H1 (cell line): ENCODE results near the gene DCUN1D2. TPM values are rescaled to one million over a fixed set of nuclear protein-coding genes. Genes with fewer than 3 reads are reported as not detected.

Experiments
- CTCF ChIA-PET: fragments of 300-600 bp; sonication (Branson Sonifier 250); formaldehyde crosslinking; loops from one replicate; lab custom pipeline; 2021; ENCODE audit not compliant: partially characterized antibody; lab: Charles Lee
- POLR2A ChIA-PET: fragments of 300-600 bp; sonication (Branson Sonifier 250); formaldehyde crosslinking; loops from one replicate; lab custom pipeline; 2021; ENCODE audit warnings: inconsistent platforms; ENCODE audit not compliant: partially characterized antibody; lab: Charles Lee
- DNase-seq, 2 experiments: peaks; one replicate each; pipeline versions ENCODE4 v3.0.0 to v3.0.0-alpha.2; 2010 to 2022; ENCODE audit warnings: low spot score in 2 of 2, low read depth in 1 of 2, mixed read lengths in 1 of 2
- FAIRE-seq: peaks from 2 replicates; lab custom pipeline; 2011; peaks lifted over from hg19 to GRCh38; lab: Jason Lieb, UNC
- H2AFZ ChIP-seq: 2 replicates; pipeline ENCODE4 v1.8.1; 2012; ENCODE audit warnings: low read length, inconsistent platforms
- H2AK5ac ChIP-seq: 2 replicates; pipeline ENCODE4 v1.6.1; 2013; ENCODE audit warnings: low read depth, low read length
- H2BK120ac ChIP-seq: replicated peaks from 2 replicates; pipeline ENCODE3; 2013; ENCODE audit warnings: low read depth, low read length, inconsistent platforms
- H2BK12ac ChIP-seq: 2 replicates; pipeline ENCODE4 v1.6.1; 2013; ENCODE audit warnings: low read depth, low read length
- H2BK15ac ChIP-seq: 2 replicates; pipeline ENCODE4 v1.6.1; 2013; ENCODE audit warnings: low read length
- H2BK20ac ChIP-seq: 2 replicates; pipeline ENCODE4 v1.6.1; 2013; ENCODE audit warnings: low read length
- H2BK5ac ChIP-seq: 2 replicates; pipeline ENCODE4 v1.6.1; 2013; ENCODE audit warnings: low read depth, low read length
- H3K14ac ChIP-seq: 2 replicates; pipeline ENCODE4 v1.6.1; 2013; ENCODE audit warnings: inconsistent platforms; ENCODE audit not compliant: insufficient read length
- H3K18ac ChIP-seq: 2 replicates; pipeline ENCODE4 v1.6.1; 2013; ENCODE audit warnings: low read length; ENCODE audit errors: extremely low read depth
- H3K23ac ChIP-seq: 2 replicates; pipeline ENCODE4 v1.6.1; 2013; ENCODE audit warnings: inconsistent platforms; ENCODE audit not compliant: insufficient read length
- H3K23me2 ChIP-seq: 2 replicates; pipeline ENCODE4 v1.6.1; 2013; ENCODE audit warnings: low read depth, low read length
- H3K27ac ChIP-seq: 2 replicates; pipeline ENCODE4 v1.6.1; 2011; ENCODE audit warnings: low read depth, low read length, inconsistent platforms
- H3K27me3 ChIP-seq, 4 experiments: replicated peaks in 1 of 4; 1 replicate in 1 of 4; 2 replicates in 3 of 4; pipeline versions ENCODE4 v1.6.1 to v1.8.1; 2011 to 2013; ENCODE audit warnings: low read length in 3 of 4, mild to moderate bottlenecking in 3 of 4, inconsistent platforms in 2 of 4, mixed read lengths in 2 of 4, moderate library complexity in 1 of 4; ENCODE audit not compliant: control insufficient read depth in 3 of 4, insufficient read depth in 3 of 4; ENCODE audit errors: extremely low read depth in 1 of 4
- H3K36me3 ChIP-seq, 4 experiments: 2 replicates each; pipeline versions ENCODE4 v1.6.1 to v1.8.1; 2011 to 2013; ENCODE audit warnings: mild to moderate bottlenecking in 4 of 4, low read length in 3 of 4, moderate library complexity in 2 of 4, control low read depth in 1 of 4, inconsistent platforms in 1 of 4; ENCODE audit not compliant: insufficient read depth in 4 of 4, control insufficient read depth in 2 of 4
- H3K4ac ChIP-seq: replicated peaks from 2 replicates; pipeline ENCODE3; 2013; ENCODE audit warnings: low read length, low read depth, mixed read lengths, inconsistent platforms; ENCODE audit not compliant: insufficient read length
- H3K4me1 ChIP-seq, 4 experiments: replicated peaks in 1 of 4; 1 replicate in 1 of 4; 2 replicates in 3 of 4; pipeline versions ENCODE4 v1.6.1 to v1.8.1; 2011 to 2013; ENCODE audit warnings: low read length in 3 of 4, inconsistent platforms in 2 of 4, mixed read lengths in 1 of 4; ENCODE audit not compliant: insufficient read depth in 4 of 4, control insufficient read depth in 3 of 4
- H3K4me2 ChIP-seq, 2 experiments: 2 replicates each; pipeline versions ENCODE4 v1.6.1 to v1.8.1; 2011 to 2013; ENCODE audit warnings: low read depth in 2 of 2, low read length in 2 of 2, control low read depth in 1 of 2, inconsistent platforms in 1 of 2, mild to moderate bottlenecking in 1 of 2; ENCODE audit not compliant: insufficient read depth in 1 of 2
- H3K4me3 ChIP-seq, 4 experiments: fragments of 200-600, 300-600 bp in 1 of 4; sonication (generic), shearing (Covaris generic), sonication (Bioruptor Twin) in 1 of 4; 2 replicates each; pipeline versions ENCODE4 v1.5.1 to v1.8.1; 2011 to 2016; ENCODE audit warnings: low read length in 4 of 4, low read depth in 3 of 4, control low read depth in 2 of 4, inconsistent platforms in 2 of 4, mild to moderate bottlenecking in 2 of 4, mixed read lengths in 1 of 4, moderate library complexity in 1 of 4; ENCODE audit not compliant: insufficient read depth in 2 of 4; ENCODE audit errors: extremely low read depth in 1 of 4
- H3K56ac ChIP-seq: replicated peaks from 2 replicates; pipeline ENCODE3; 2013; ENCODE audit warnings: low read depth, mild to moderate bottlenecking, mixed read lengths, low read length, inconsistent platforms; ENCODE audit not compliant: insufficient read length
- H3K79me1 ChIP-seq: 2 replicates; pipeline ENCODE4 v1.6.1; 2013; ENCODE audit warnings: low read depth, low read length, control low read depth
- H3K79me2 ChIP-seq, 2 experiments: 2 replicates each; pipeline versions ENCODE4 v1.6.1 to v1.8.1; 2012 to 2013; ENCODE audit warnings: low read length in 2 of 2, mild to moderate bottlenecking in 2 of 2, inconsistent platforms in 1 of 2; ENCODE audit not compliant: insufficient read depth in 2 of 2, control insufficient read depth in 1 of 2
- H3K9ac ChIP-seq, 4 experiments: replicated peaks in 1 of 4; 1 replicate in 1 of 4; 2 replicates in 3 of 4; pipeline versions ENCODE4 v1.6.1 to v1.8.1; 2011 to 2013; ENCODE audit warnings: low read depth in 3 of 4, low read length in 3 of 4, control low read depth in 2 of 4, mild to moderate bottlenecking in 2 of 4, moderate library complexity in 2 of 4, inconsistent platforms in 1 of 4; ENCODE audit errors: extremely low read depth in 1 of 4
- H3K9me3 ChIP-seq, 2 experiments: 2 replicates each; pipeline versions ENCODE4 v1.6.1 to v1.8.1; 2012 to 2013; ENCODE audit warnings: mild to moderate bottlenecking in 2 of 2, moderate library complexity in 2 of 2, control low read depth in 1 of 2, inconsistent platforms in 1 of 2, low read depth in 1 of 2, low read length in 1 of 2, mixed read lengths in 1 of 2; ENCODE audit not compliant: insufficient read depth in 2 of 2
- H4K20me1 ChIP-seq, 2 experiments: replicated peaks in 1 of 2; 2 replicates each; pipeline versions ENCODE3 to v1.8.1; 2011 to 2013; ENCODE audit warnings: inconsistent platforms in 2 of 2, low read length in 2 of 2, mild to moderate bottlenecking in 1 of 2; ENCODE audit not compliant: insufficient read depth in 2 of 2, control insufficient read depth in 1 of 2
- H4K5ac ChIP-seq: 2 replicates; pipeline ENCODE4 v1.6.1; 2013; ENCODE audit warnings: low read length, low read depth, mixed read lengths, inconsistent platforms; ENCODE audit not compliant: insufficient read length
- H4K8ac ChIP-seq: 2 replicates; pipeline ENCODE4 v1.8.0; 2013; ENCODE audit warnings: mild to moderate bottlenecking, moderate library complexity, low read length, inconsistent platforms; ENCODE audit not compliant: insufficient read depth; ENCODE audit errors: extremely low read depth
- H4K91ac ChIP-seq: replicated peaks from 2 replicates; pipeline ENCODE3; 2013; ENCODE audit warnings: low read length, mixed read lengths, inconsistent platforms; ENCODE audit not compliant: insufficient read length
- ASH2L ChIP-seq: fragments of 200-600, 300-600 bp; sonication (generic); IDR thresholded peaks from one replicate; pipeline ENCODE4 v1.7.1; 2017; ENCODE audit warnings: low read length
- CEBPB ChIP-seq: IDR thresholded peaks from 2 replicates; pipeline ENCODE4 v1.6.1; 2012; ENCODE audit warnings: low read depth, low read length
- CTBP2 ChIP-seq: IDR thresholded peaks from 2 replicates; pipeline ENCODE4 v1.7.0; 2011; ENCODE audit warnings: borderline replicate concordance, mild to moderate bottlenecking, moderate library complexity, mixed read lengths, low read length; ENCODE audit not compliant: insufficient read depth, insufficient read length
- KDM5A ChIP-seq: fragments of 200-600 bp; IDR thresholded peaks from 2 replicates; pipeline ENCODE4 v1.7.1; 2012; ENCODE audit warnings: mild to moderate bottlenecking, low read length, inconsistent platforms, mixed read lengths
- RBBP5 ChIP-seq: IDR thresholded peaks from 2 replicates; pipeline ENCODE4 v1.7.1; 2012; ENCODE audit warnings: low read depth, mild to moderate bottlenecking, inconsistent platforms, low read length, moderate library complexity, borderline replicate concordance
- RNF2 ChIP-seq: fragments of 200-900, 300-1000 bp; sonication (generic); IDR thresholded peaks from 2 replicates; pipeline ENCODE4 v1.7.1; 2016; ENCODE audit warnings: borderline replicate concordance, low read depth, mild to moderate bottlenecking, antibody characterized with exemption, low read length; ENCODE audit not compliant: poor library complexity, severe bottlenecking; ENCODE audit errors: missing control alignments
- SIN3A ChIP-seq, 2 experiments: IDR thresholded peaks in 1 of 2; conservative IDR thresholded peaks in 1 of 2; 2 replicates each; pipeline ENCODE4 v1.6.1; 2011 to 2012; ENCODE audit warnings: low read length in 2 of 2, improper control_type of control experiment in 1 of 2, low read depth in 1 of 2, mild to moderate bottlenecking in 1 of 2
- SUZ12 ChIP-seq: fragments of 200-600 bp; sonication (generic); IDR thresholded peaks from 2 replicates; pipeline ENCODE4 v1.6.1; 2012; ENCODE audit warnings: mild to moderate bottlenecking, inconsistent platforms, low read length, moderate library complexity, mixed read lengths
- TBP ChIP-seq: IDR thresholded peaks from 2 replicates; pipeline ENCODE4 v1.6.1; 2011; ENCODE audit warnings: low read depth, low read length, improper control_type of control experiment
- ZNF274 ChIP-seq: IDR thresholded peaks from 2 replicates; pipeline ENCODE4 v1.7.0; 2012; ENCODE audit warnings: low read length, borderline replicate concordance; ENCODE audit errors: extremely low read depth
- WGBS, 2 experiments: shearing (Covaris generic) in 1 of 2; methylation state at CpG; one replicate each; pipeline versions ENCODE4 v1.1.6 to v1.1.7; 2013 to 2015; ENCODE audit warnings: low lambda C conversion rate in 2 of 2, mixed read lengths in 2 of 2, inconsistent platforms in 1 of 2, low coverage in 1 of 2, missing lambda C conversion rate in 1 of 2; ENCODE audit not compliant: insufficient replicate concordance in 2 of 2, insufficient coverage in 1 of 2, insufficient read length in 1 of 2; ENCODE audit errors: extremely low coverage in 1 of 2, missing lambda C conversion rate in 1 of 2; 5-methylcytosine and 5-hydroxymethylcytosine counted together
- polyA plus RNA-seq, 7 experiments: library from polyadenylated mRNA; depleted of rRNA in 3 of 7; stranded (reverse) in 5 of 7; unstranded in 2 of 7; fragments of >200 nt in 5 of 7; fragments of 200-250 nt in 2 of 7; gene quantifications; 1 replicate in 5 of 7; 2 replicates in 1 of 7; 4 replicates in 1 of 7; pipeline versions ENCODE4 v1.2.1 to v1.2.3, GENCODE V29; 2011 to 2013; ENCODE audit warnings: missing spikeins in 2 of 7, mixed read lengths in 2 of 7
- total RNA-seq: library from RNA; stranded (reverse); fragmentation: NEBNext Ultra II Directional; extraction: Animal tissue kit (Norgen Biotek cat#: 25700); gene quantifications from 2 replicates; pipeline ENCODE4 v1.2.1, GENCODE V29; 2021
- TF ChIP-seq, protein P1 (sequence below): IDR thresholded peaks from 2 replicates; pipeline ENCODE4 v1.6.1; 2012; ENCODE audit warnings: inconsistent platforms
- TF ChIP-seq, protein P2 (sequence below): IDR thresholded peaks from 2 replicates; pipeline ENCODE4 v1.6.1; 2012; ENCODE audit warnings: inconsistent platforms

DCUN1D2 gene
- total and polyA plus RNA-seq, 2 of the 8 experiments (the other 6 are each of a cell fraction or from before 2014, with no cell fraction given) = 19.5 to 35.3 TPM

DNA sequence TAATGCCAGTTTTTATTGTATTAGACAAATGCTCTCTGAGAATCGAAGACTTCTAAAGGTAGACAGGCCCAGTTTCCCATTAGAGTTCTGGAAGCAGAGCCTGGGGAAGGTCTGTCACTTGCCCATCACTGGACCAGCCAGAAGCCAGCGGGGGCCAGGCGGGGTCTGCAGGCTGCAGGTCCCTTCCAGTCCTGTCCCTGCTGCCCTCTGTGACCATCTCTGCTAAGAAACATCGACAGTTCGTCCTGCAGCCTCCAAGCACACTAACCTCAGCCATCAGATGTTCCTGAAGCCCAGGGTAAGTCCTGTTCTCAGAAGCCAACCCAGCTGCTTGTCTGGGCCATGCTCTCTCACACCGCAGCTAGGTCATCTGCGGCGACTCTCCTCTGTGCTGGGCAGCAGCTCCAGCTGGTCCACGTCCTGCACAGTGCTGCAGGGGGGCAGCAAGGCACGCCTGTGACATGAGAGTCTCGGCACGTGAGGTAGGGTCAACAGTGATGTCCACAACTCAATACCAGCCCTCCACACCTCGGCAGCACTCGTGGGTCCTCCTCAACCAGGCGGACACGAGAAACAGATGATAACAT lies 34.3 kb downstream of the DCUN1D2 start:
- H3K4me3 ChIP-seq = no peak overlapping the region
- no peaks in the 10 kb centered on the region for H3K23me2 ChIP-seq
- no peaks in the 10 kb centered on the region for H3K27me3 ChIP-seq
- no peak overlapping the region for H2BK20ac ChIP-seq
- no peak overlapping the region for H3K27ac ChIP-seq
- H2BK15ac ChIP-seq = no peak overlapping the region
- CTCF ChIA-PET = interaction anchor here (0.7 to 4.7 kb wide), 5 partner anchors 10 to 106 kb away, joined by 3 to 19 read pairs (median 6); no protein-coding TSS in a partner anchor
- no peak overlapping the region for H4K5ac ChIP-seq
- no peak overlapping the region for H4K8ac ChIP-seq
- H4K20me1 ChIP-seq = peaks cover 3 to 21% of the 10 kb centered on the region in 2 experiments
- H3K23ac ChIP-seq = no peak overlapping the region
- H3K36me3 ChIP-seq = peaks cover 12 to 50% (median 39%) of the 10 kb centered on the region in 4 experiments
- no peak overlapping the region for H3K4ac ChIP-seq
- H2BK12ac ChIP-seq = no peak overlapping the region
- POLR2A ChIA-PET = no interaction called here
- no peak for FAIRE-seq
- WGBS, 2 experiments = 93% methylated on average over 16 of the region's 16 CpGs; no CpG with 5 or more reads in 1 of the 2 experiments
- no peak overlapping the region for H2AK5ac ChIP-seq
- no peak overlapping the region for H3K14ac ChIP-seq
- H3K9ac ChIP-seq = no peak overlapping the region
- H4K91ac ChIP-seq = no peak overlapping the region
- H3K56ac ChIP-seq = no peak overlapping the region
- DNase-seq = no peak
- no peaks in the 10 kb centered on the region for H3K9me3 ChIP-seq
- H3K4me2 ChIP-seq = no peak overlapping the region
- H2BK120ac ChIP-seq = no peak overlapping the region
- H3K18ac ChIP-seq = no peak overlapping the region
- no peaks in the 10 kb centered on the region for H3K79me2 ChIP-seq
- peaks cover 2% of the 10 kb centered on the region; the same call in 1 of the 2 replicates for H3K79me1 ChIP-seq
- no peak overlapping the region for H2BK5ac ChIP-seq
- no peaks in the 10 kb centered on the region; a peak in 1 of 7 replicates for H3K4me1 ChIP-seq
- no peak overlapping the region for H2AFZ ChIP-seq
- TF ChIP-seq, protein P1, sequence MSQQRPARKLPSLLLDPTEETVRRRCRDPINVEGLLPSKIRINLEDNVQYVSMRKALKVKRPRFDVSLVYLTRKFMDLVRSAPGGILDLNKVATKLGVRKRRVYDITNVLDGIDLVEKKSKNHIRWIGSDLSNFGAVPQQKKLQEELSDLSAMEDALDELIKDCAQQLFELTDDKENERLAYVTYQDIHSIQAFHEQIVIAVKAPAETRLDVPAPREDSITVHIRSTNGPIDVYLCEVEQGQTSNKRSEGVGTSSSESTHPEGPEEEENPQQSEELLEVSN = no peak
- no peak for TF ChIP-seq ZNF274
- no peak for TF ChIP-seq RBBP5
- TF ChIP-seq, protein P2, sequence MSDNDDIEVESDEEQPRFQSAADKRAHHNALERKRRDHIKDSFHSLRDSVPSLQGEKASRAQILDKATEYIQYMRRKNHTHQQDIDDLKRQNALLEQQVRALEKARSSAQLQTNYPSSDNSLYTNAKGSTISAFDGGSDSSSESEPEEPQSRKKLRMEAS = no peak
- TF ChIP-seq CTBP2 = no peak
- TF ChIP-seq ASH2L = no peak
- TF ChIP-seq CEBPB = no peak
- TF ChIP-seq SIN3A (conservative IDR thresholded peaks at IDR 0.05 in 1 of 2, IDR thresholded peaks at IDR 0.05 in 1 of 2; ENCODE audit: low read depth in 1 of 2, low read length in 2 of 2) = no peak
- no peak for TF ChIP-seq SUZ12
- TF ChIP-seq KDM5A = no peak
- TF ChIP-seq RNF2 = no peak
- no peak for TF ChIP-seq TBP
